ENCODE measurements around the gene SLC39A1. TPM values are rescaled to one million over a fixed set of nuclear protein-coding genes. Genes with fewer than 3 reads are reported as not detected.

Gene SLC39A1
- total and polyA plus RNA-seq, 9 of the 15 experiments (the other 6 are each of a cell fraction or from before 2014, with no cell fraction given): 9.9 to 81.1 (median 62.7) TPM

DNA sequence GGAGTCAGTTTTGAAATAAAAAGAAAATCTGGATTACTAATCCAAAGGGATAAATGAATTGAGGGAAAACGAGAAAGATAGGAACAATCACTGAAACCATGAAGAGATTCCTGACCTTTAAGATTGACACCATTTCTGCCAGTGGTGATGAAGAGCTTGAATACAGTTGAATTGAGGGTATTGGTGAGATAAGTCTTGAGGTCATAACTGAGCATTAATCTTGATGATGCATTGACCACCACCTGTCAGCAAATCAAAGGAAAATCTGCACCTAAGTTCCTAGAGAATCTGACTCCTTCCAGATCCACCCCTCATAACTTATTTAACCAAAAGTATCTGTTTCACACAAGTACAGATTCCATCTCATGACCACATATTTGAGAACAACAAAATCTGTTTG lies 48.8 kb upstream of the SLC39A1 start (continued):
- peak; percentile 88 to 95 for TF ChIP-seq KDM1A (IDR thresholded peaks at IDR 0.05)

DNA sequence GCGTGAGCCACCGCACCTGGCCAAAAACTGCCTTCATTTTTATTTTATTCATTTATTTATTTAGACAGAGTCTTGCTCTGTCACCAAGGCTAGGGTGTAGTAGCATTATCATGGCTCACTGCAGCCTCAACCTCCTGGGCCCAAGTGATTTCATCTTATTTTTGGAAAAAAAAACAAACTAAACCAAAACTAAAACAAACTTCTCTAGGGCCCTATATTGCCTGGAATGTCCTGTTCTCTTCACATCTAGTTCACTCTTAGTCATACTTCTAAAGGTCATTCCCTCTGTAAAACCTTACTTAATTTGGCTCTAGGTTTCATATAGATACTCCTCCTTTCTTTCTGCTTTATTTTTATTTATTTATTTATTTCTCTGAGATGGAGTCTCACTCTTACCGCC lies 42.8 kb upstream of the SLC39A1 start:
- no peak overlapping the region for H3K4me3 ChIP-seq
- no TSS peak for BruUV-seq (replicated peaks)
- H4K20me1 ChIP-seq (replicated peaks; ENCODE audit: control insufficient read depth, insufficient read depth, low read length): no peaks in the 10 kb centered on the region
- no peaks in the 10 kb centered on the region for H3K9me1 ChIP-seq (ENCODE audit: control insufficient read depth, insufficient read depth, low read length)
- CTCF ChIA-PET (ENCODE audit: low intra/inter-chr PET ratio): no interaction called here
- no peak for ATAC-seq
- H3K4me1 ChIP-seq (replicated peaks in 1 of 2; ENCODE audit: control insufficient read depth in 2 of 2, insufficient read depth in 2 of 2, low read length in 2 of 2): no peaks in the 10 kb centered on the region; a peak in 1 of 5 replicates
- H3K4me2 ChIP-seq (ENCODE audit: insufficient read depth, low read length): no peak overlapping the region
- H3K9ac ChIP-seq (ENCODE audit: insufficient read depth in 1 of 2, low read depth in 2 of 2, low read length in 2 of 2): no peak overlapping the region
- no peak for FAIRE-seq
- H3K27me3 ChIP-seq (ENCODE audit: control insufficient read depth in 2 of 2, insufficient read depth in 2 of 2, low read length in 2 of 2): no peaks in the 10 kb centered on the region
- in situ Hi-C loops (cut with MboI): no loop called here
- H2AFZ ChIP-seq (ENCODE audit: low read depth, low read length): no peak overlapping the region
- TF ChIP-seq ZBTB1 (CRISPR knock-in tag; IDR thresholded peaks at IDR 0.05; ENCODE audit: borderline replicate concordance, low read depth) (no peak), GTF2A2 (tag; IDR thresholded peaks at IDR 0.05) (no peak), SMAD4 (CRISPR knock-in tag; conservative IDR thresholded peaks at IDR 0.05) (no peak), U2AF1 (optimal IDR thresholded peaks at IDR 0.05; ENCODE audit: low read depth, low read length) (no peak), HIVEP1 (CRISPR knock-in tag; IDR thresholded peaks at IDR 0.05) (no peak), FOXA3 (CRISPR knock-in tag; conservative IDR thresholded peaks at IDR 0.05 in 1 of 2, IDR thresholded peaks at IDR 0.05 in 1 of 2) (no peak), TCFL5 (CRISPR knock-in tag; conservative IDR thresholded peaks at IDR 0.05) (no peak), FOS (IDR thresholded peaks at IDR 0.05; ENCODE audit: extremely low read depth, insufficient read length) (no peak)
- TF ChIP-seq, protein P1, sequence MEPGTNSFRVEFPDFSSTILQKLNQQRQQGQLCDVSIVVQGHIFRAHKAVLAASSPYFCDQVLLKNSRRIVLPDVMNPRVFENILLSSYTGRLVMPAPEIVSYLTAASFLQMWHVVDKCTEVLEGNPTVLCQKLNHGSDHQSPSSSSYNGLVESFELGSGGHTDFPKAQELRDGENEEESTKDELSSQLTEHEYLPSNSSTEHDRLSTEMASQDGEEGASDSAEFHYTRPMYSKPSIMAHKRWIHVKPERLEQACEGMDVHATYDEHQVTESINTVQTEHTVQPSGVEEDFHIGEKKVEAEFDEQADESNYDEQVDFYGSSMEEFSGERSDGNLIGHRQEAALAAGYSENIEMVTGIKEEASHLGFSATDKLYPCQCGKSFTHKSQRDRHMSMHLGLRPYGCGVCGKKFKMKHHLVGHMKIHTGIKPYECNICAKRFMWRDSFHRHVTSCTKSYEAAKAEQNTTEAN (CRISPR knock-in tag; IDR thresholded peaks at IDR 0.05): no peak
- TF ChIP-seq, protein P2, sequence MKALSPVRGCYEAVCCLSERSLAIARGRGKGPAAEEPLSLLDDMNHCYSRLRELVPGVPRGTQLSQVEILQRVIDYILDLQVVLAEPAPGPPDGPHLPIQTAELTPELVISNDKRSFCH (CRISPR knock-in tag; IDR thresholded peaks at IDR 0.05): no peak
- TF ChIP-seq, protein P2 (tag; IDR thresholded peaks at IDR 0.05): no peak
- TF ChIP-seq, protein P3, sequence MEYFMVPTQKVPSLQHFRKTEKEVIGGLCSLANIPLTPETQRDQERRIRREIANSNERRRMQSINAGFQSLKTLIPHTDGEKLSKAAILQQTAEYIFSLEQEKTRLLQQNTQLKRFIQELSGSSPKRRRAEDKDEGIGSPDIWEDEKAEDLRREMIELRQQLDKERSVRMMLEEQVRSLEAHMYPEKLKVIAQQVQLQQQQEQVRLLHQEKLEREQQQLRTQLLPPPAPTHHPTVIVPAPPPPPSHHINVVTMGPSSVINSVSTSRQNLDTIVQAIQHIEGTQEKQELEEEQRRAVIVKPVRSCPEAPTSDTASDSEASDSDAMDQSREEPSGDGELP (CRISPR knock-in tag; IDR thresholded peaks at IDR 0.05; ENCODE audit: borderline replicate concordance): no peak
- no peaks in the 10 kb centered on the region for H3K9me3 ChIP-seq (replicated peaks; ENCODE audit: control insufficient read depth, insufficient read depth, low read depth, low read length)
- intact Hi-C loops (cut with micrococcal nuclease): no loop called here
- H3K79me2 ChIP-seq (ENCODE audit: control insufficient read depth, insufficient read depth, low read length): no peaks in the 10 kb centered on the region
- no peak for DNase-seq (ENCODE audit: extremely low read depth in 1 of 4, low spot score in 3 of 4)
- 73% methylated on average over 3 of the region's 3 CpGs for WGBS (ENCODE audit: insufficient coverage, low coverage, missing lambda C conversion rate)
- POLR2A ChIA-PET: interaction anchor here (4.7 kb wide), 1 partner anchor 15 kb away, joined by 24 read pairs; the partner anchor contains the start of gene RPS27
- H3K36me3 ChIP-seq (ENCODE audit: control insufficient read depth, insufficient read depth, low read length): no peaks in the 10 kb centered on the region
- no peak overlapping the region for H3K27ac ChIP-seq (ENCODE audit: extremely low read depth, low read depth, low read length)
